Measurements from ENCODE around the gene PRSS2. TPM values are rescaled to one million over a fixed set of nuclear protein-coding genes. Genes with fewer than 3 reads are reported as not detected.
"Not testable (repeated sequence)": the region's sequence is repeated elsewhere in the genome, so short reads cannot be mapped to it uniquely, and the experiment has no call there.

The PRSS2 gene
- total RNA-seq, 2 donors from 2014 or later: not detected

GRCh38 chr7:142767861-142768260 is 2.9 kb upstream of the PRSS2 start:
- DNase-seq (no peak), ATAC-seq (replicated peaks in 1 of 2) (no peak)
- Mint-ChIP-seq H3K9me3 (no peaks in the 10 kb centered on the region), H3K27ac (no peak overlapping the region), H3K27me3 (ENCODE audit: low read depth) (no peaks in the 10 kb centered on the region), H3K4me1 (ENCODE audit: low read depth) (peaks cover 12% of the 10 kb centered on the region), H3K36me3 (ENCODE audit: insufficient read depth in 2 of 2) (no peaks in the 10 kb centered on the region), H3K4me3 (no peak overlapping the region)

- not testable (repeated sequence) for ATAC-seq (replicated peaks in 1 of 2); H3K36me3 Mint-ChIP-seq (ENCODE audit: insufficient read depth in 2 of 2)
Measured at GRCh38 chr7:142768885-142769284, 1.9 kb upstream of the PRSS2 start.

GRCh38 chr7:142771353-142771723 is 568 bp downstream of the PRSS2 start:
- Mint-ChIP-seq H3K27me3 (ENCODE audit: low read depth) (no peaks in the 10 kb centered on the region), H3K4me1 (ENCODE audit: low read depth) (peaks cover 12% of the 10 kb centered on the region), H3K36me3 (ENCODE audit: insufficient read depth in 2 of 2) (no peaks in the 10 kb centered on the region), H3K9me3 (no peaks in the 10 kb centered on the region), H3K27ac (no peak overlapping the region), H3K4me3 (peak overlapping the region; percentile 44 to 68)
- ATAC-seq (replicated peaks in 1 of 2): peak; percentile 89 to 91
- DNase-seq: peak in 1 of 2 donors; percentile 19

More at GRCh38 chr7:142768885-142769284, 1.9 kb upstream of the PRSS2 start:
- H3K4me3 Mint-ChIP-seq; DNase-seq; H3K27me3 Mint-ChIP-seq (ENCODE audit: low read depth); H3K9me3 Mint-ChIP-seq; H3K27ac Mint-ChIP-seq: not testable (repeated sequence)
- peaks cover 12% of the 10 kb centered on the region for H3K4me1 Mint-ChIP-seq (ENCODE audit: low read depth)

- H3K36me3 Mint-ChIP-seq (ENCODE audit: insufficient read depth in 2 of 2): no peaks in the 10 kb centered on the region
- no peak overlapping the region for H3K4me3 Mint-ChIP-seq
- no peaks in the 10 kb centered on the region for H3K27me3 Mint-ChIP-seq (ENCODE audit: low read depth)
- DNase-seq (no peak), ATAC-seq (replicated peaks in 1 of 2) (no peak)
- no peaks in the 10 kb centered on the region for H3K9me3 Mint-ChIP-seq
- H3K27ac Mint-ChIP-seq: no peak overlapping the region
- peaks cover 12% of the 10 kb centered on the region for H3K4me1 Mint-ChIP-seq (ENCODE audit: low read depth)
Measured at GRCh38 chr7:142772051-142772450, 1.3 kb downstream of the PRSS2 start.

- Mint-ChIP-seq H3K4me3 (no peak overlapping the region), H3K4me1 (ENCODE audit: low read depth) (peaks cover 12% of the 10 kb centered on the region), H3K27ac (no peak overlapping the region), H3K27me3 (ENCODE audit: low read depth) (no peaks in the 10 kb centered on the region), H3K36me3 (ENCODE audit: insufficient read depth in 2 of 2) (no peaks in the 10 kb centered on the region), H3K9me3 (no peaks in the 10 kb centered on the region)
- DNase-seq (no peak), ATAC-seq (replicated peaks in 1 of 2) (no peak)
Measured at GRCh38 chr7:142772673-142773072, 1.9 kb downstream of the PRSS2 start.

GRCh38 chr7:142773230-142773629 is 2.5 kb downstream of the PRSS2 start:
- Mint-ChIP-seq H3K36me3 (ENCODE audit: insufficient read depth in 2 of 2) (no peaks in the 10 kb centered on the region), H3K27ac (no peak overlapping the region), H3K27me3 (ENCODE audit: low read depth) (no peaks in the 10 kb centered on the region), H3K9me3 (no peaks in the 10 kb centered on the region), H3K4me1 (ENCODE audit: low read depth) (peaks cover 12% of the 10 kb centered on the region), H3K4me3 (no peak overlapping the region)
- ATAC-seq (replicated peaks in 1 of 2): no peak
- DNase-seq: no peak

- no peak overlapping the region for H3K27ac Mint-ChIP-seq
- H3K27me3 Mint-ChIP-seq (ENCODE audit: low read depth): no peaks in the 10 kb centered on the region
- H3K36me3 Mint-ChIP-seq (ENCODE audit: insufficient read depth in 2 of 2): no peaks in the 10 kb centered on the region
- peaks cover 12% of the 10 kb centered on the region for H3K4me1 Mint-ChIP-seq (ENCODE audit: low read depth)
- H3K9me3 Mint-ChIP-seq: no peaks in the 10 kb centered on the region
- no peak for DNase-seq
- ATAC-seq (replicated peaks in 1 of 2): no peak
- no peak overlapping the region for H3K4me3 Mint-ChIP-seq
Measured at GRCh38 chr7:142773937-142774744, 3.4 kb downstream of the PRSS2 start.

GRCh38 chr7:142774826-142775225 is 4.1 kb downstream of the PRSS2 start:
- Mint-ChIP-seq H3K4me3 (no peak overlapping the region), H3K27me3 (ENCODE audit: low read depth) (no peaks in the 10 kb centered on the region), H3K27ac (no peak overlapping the region), H3K36me3 (ENCODE audit: insufficient read depth in 2 of 2) (no peaks in the 10 kb centered on the region), H3K4me1 (ENCODE audit: low read depth) (peaks cover 12% of the 10 kb centered on the region), H3K9me3 (no peaks in the 10 kb centered on the region)
- ATAC-seq (replicated peaks in 1 of 2) (no peak), DNase-seq (no peak)

- not testable (repeated sequence) for ATAC-seq (replicated peaks in 1 of 2); H3K27me3 Mint-ChIP-seq (ENCODE audit: low read depth); DNase-seq; H3K9me3 Mint-ChIP-seq; H3K4me1 Mint-ChIP-seq (ENCODE audit: low read depth); H3K36me3 Mint-ChIP-seq (ENCODE audit: insufficient read depth in 2 of 2); H3K27ac Mint-ChIP-seq; H3K4me3 Mint-ChIP-seq
Measured at GRCh38 chr7:142775351-142776115, 4.8 kb downstream of the PRSS2 start.

- no peaks in the 10 kb centered on the region for H3K27me3 Mint-ChIP-seq (ENCODE audit: low read depth)
- ATAC-seq (replicated peaks in 1 of 2) (no peak), DNase-seq (no peak)
- H3K9me3 Mint-ChIP-seq: no peaks in the 10 kb centered on the region
- H3K4me1 Mint-ChIP-seq (ENCODE audit: low read depth): peaks cover 2% of the 10 kb centered on the region
- H3K4me3 Mint-ChIP-seq: no peak overlapping the region
- H3K27ac Mint-ChIP-seq: no peak overlapping the region
- H3K36me3 Mint-ChIP-seq (ENCODE audit: insufficient read depth in 2 of 2): no peaks in the 10 kb centered on the region
Measured at GRCh38 chr7:142776206-142776844, 5.6 kb downstream of the PRSS2 start.

GRCh38 chr7:142776845-142777225 is 6.1 kb downstream of the PRSS2 start:
- not testable (repeated sequence) for H3K9me3 Mint-ChIP-seq; DNase-seq; ATAC-seq (replicated peaks in 1 of 2); H3K36me3 Mint-ChIP-seq (ENCODE audit: insufficient read depth in 2 of 2); H3K27me3 Mint-ChIP-seq (ENCODE audit: low read depth); H3K4me3 Mint-ChIP-seq; H3K27ac Mint-ChIP-seq; H3K4me1 Mint-ChIP-seq (ENCODE audit: low read depth)

- DNase-seq (no peak), ATAC-seq (replicated peaks in 1 of 2) (no peak)
- Mint-ChIP-seq H3K4me3 (no peak overlapping the region), H3K9me3 (no peaks in the 10 kb centered on the region), H3K36me3 (ENCODE audit: insufficient read depth in 2 of 2) (no peaks in the 10 kb centered on the region), H3K27me3 (ENCODE audit: low read depth) (no peaks in the 10 kb centered on the region), H3K27ac (no peak overlapping the region), H3K4me1 (ENCODE audit: low read depth) (no peaks in the 10 kb centered on the region)
Measured at GRCh38 chr7:142777318-142777717, 6.5 kb downstream of the PRSS2 start.

Measured in activated T-cell treated with anti-CD3 and anti-CD28 coated beads, Interleukin-2, amount 50 U/mL, for 72 hours (primary cell).